HepG2 (cell line): ENCODE data around the gene ASB7.

Experiments used
- BHLHE40 ChIP-seq: IDR thresholded peaks from 2 replicates; pipeline ENCODE4 v1.6.1; 2011; ENCODE audit warnings: low read length, improper control_type of control experiment
- CEBPZ ChIP-seq: IDR thresholded peaks from 2 replicates; pipeline ENCODE4 v1.6.1; 2012; ENCODE audit warnings: low read length, improper control_type of control experiment
- CTCF ChIP-seq: sonication (generic); formaldehyde crosslinking; IDR thresholded peaks from 2 replicates; pipeline ENCODE4 v1.5.0; 2020; ENCODE audit warnings: mild to moderate bottlenecking, missing genetic modification reagents, moderate library complexity
- GABPA ChIP-seq, 2 experiments: IDR thresholded peaks; 2 replicates each; pipeline ENCODE4 v1.6.1; 2011 to 2016; ENCODE audit warnings: low read depth in 2 of 2, low read length in 1 of 2, missing biosample characterization in 1 of 2, missing genetic modification characterization in 1 of 2
- HNF4G ChIP-seq, 2 experiments: sonication (generic) in 1 of 2; formaldehyde crosslinking in 1 of 2; IDR thresholded peaks; 2 replicates each; pipeline versions ENCODE4 v1.4.0 to v1.6.1; 2011 to 2020; ENCODE audit warnings: borderline replicate concordance in 2 of 2, low read depth in 2 of 2, mild to moderate bottlenecking in 2 of 2, low read length in 1 of 2, missing genetic modification reagents in 1 of 2, moderate library complexity in 1 of 2
- HNRNPL ChIP-seq: fragments of 200-400 bp; formaldehyde crosslinking; IDR thresholded peaks from 2 replicates; pipeline ENCODE4 v1.6.1; 2017; ENCODE audit warnings: mild to moderate bottlenecking, low read depth, low read length
- ISX ChIP-seq: sonication (generic); formaldehyde crosslinking; conservative IDR thresholded peaks from 2 replicates; pipeline ENCODE4 v1.5.0; 2020; ENCODE audit warnings: missing genetic modification reagents
- MIER2 ChIP-seq: IDR thresholded peaks from 2 replicates; pipeline ENCODE4 v1.6.1; 2016; ENCODE audit warnings: missing biosample characterization, missing genetic modification reagents
- PLRG1 ChIP-seq: fragments of 450-650 bp; conservative IDR thresholded peaks from 2 replicates; pipeline ENCODE4 v1.6.1; 2016
- RBAK ChIP-seq: sonication (generic); formaldehyde crosslinking; IDR thresholded peaks from 2 replicates; pipeline ENCODE4 v1.5.1; 2020; ENCODE audit warnings: mild to moderate bottlenecking, missing genetic modification reagents
- ZNF30 ChIP-seq: sonication (generic); formaldehyde crosslinking; IDR thresholded peaks from 2 replicates; pipeline ENCODE4 v1.5.0; 2020; ENCODE audit warnings: mild to moderate bottlenecking, missing genetic modification reagents
- ZNF33A ChIP-seq: sonication (generic); formaldehyde crosslinking; IDR thresholded peaks from 2 replicates; pipeline ENCODE4 v1.5.1; 2020; ENCODE audit warnings: missing genetic modification reagents, mild to moderate bottlenecking, moderate library complexity, borderline replicate concordance

- TF ChIP-seq RBAK (CRISPR knock-in tag), result no peak
- no peak for TF ChIP-seq ZNF33A
- TF ChIP-seq ZNF30 (CRISPR knock-in tag), result no peak
- no peak for TF ChIP-seq PLRG1
- TF ChIP-seq BHLHE40, result no peak
- no peak for TF ChIP-seq ISX (CRISPR knock-in tag)
- TF ChIP-seq CEBPZ, result no peak
- TF ChIP-seq MIER2 (CRISPR knock-in tag), result no peak
- TF ChIP-seq CTCF (CRISPR knock-in tag), result no peak
- TF ChIP-seq HNF4G (IDR thresholded peaks at IDR 0.05; ENCODE audit: borderline replicate concordance, low read depth, low read length), result no peak
- no peak for TF ChIP-seq HNF4G (CRISPR knock-in tag; IDR thresholded peaks at IDR 0.05; ENCODE audit: borderline replicate concordance, low read depth)
- no peak for TF ChIP-seq HNRNPL
- no peak for TF ChIP-seq GABPA (IDR thresholded peaks at IDR 0.05; ENCODE audit: low read depth, low read length)
- TF ChIP-seq GABPA (CRISPR knock-in tag; IDR thresholded peaks at IDR 0.05; ENCODE audit: low read depth), result no peak
Measured at GRCh38 chr15:100696452-100696851, 94.1 kb downstream of the ASB7 start.
